NCI-H2227 treated with DMSO at 0.1 percent for 48 hours (cell line): ENCODE data around the gene BCL7A.
"Not testable (repeated sequence)": the region's sequence is repeated elsewhere in the genome, so short reads cannot be mapped to it uniquely, and the experiment has no call there.

Experiments used
- DNase-seq: peaks from one replicate; lab custom pipeline; 2025; lab: John Stamatoyannopoulos, UW

BCL7A gene

GRCh38 chr12:122054842-122055520 is 33.3 kb downstream of the BCL7A start:
- no peak for DNase-seq

GRCh38 chr12:122056406-122056805 is 34.7 kb downstream of the BCL7A start:
- not testable (repeated sequence) for DNase-seq

DNA sequence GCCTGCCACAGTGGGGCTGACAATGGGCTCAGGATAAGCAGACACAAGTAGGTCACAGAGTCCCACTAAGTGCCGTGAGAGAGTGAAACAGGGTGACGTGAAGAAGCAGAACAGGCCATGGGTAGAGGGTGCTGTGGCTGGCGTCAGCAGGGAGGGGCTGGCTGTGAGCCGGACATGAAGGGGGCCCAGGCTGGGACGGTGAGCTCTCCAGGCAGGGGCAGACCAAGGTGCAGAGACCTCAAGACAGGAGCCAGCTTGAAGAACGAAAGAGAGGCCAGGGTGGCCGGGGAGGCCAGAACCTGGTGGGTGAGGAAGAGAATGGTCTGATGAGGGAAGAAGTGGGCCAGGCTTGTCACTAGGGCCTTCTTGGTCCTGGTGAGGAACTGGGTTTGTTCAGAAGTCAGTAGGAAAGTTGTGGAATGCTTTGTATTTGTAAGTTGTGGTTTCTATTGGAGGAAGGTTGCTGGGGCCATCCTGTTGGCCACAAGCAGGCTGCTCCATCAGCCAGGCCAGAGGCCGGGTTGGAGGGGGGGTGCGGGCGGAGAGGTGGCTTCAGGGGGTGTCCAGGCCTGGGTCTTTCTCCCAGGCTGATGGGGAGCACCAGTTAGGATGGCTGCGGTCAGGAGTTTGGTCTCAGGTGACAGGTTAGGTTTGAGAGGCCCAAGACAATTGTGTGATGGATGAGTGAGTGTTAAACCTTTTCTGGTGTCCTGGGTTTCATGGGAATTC is 35.5 kb downstream of the BCL7A start:
- DNase-seq = no peak

DNA sequence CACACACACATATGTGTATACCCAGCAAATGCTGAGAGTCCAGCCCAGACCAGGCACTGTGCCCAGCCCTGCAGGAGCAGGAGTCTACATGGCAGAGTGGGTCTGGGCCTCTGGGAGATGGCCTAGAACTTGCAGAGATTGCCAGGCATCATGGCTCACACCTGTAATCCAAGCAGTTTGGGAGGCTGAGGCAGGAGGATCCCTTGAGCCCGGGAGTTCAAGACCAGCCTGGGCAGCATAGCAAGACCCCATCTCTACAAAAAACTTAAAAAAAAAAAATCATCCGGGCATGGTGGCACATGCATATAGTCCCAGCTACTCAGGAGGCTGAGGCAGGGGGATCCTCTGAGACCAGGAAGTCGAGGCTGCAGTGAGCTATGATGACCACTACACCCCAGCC is 36.1 kb downstream of the BCL7A start:
- no peak for DNase-seq

- no peak for DNase-seq
Observed at GRCh38 chr12:122058549-122059149, 37.0 kb downstream of the BCL7A start.

GRCh38 chr12:122059203-122059960 is 37.7 kb downstream of the BCL7A start:
- no peak for DNase-seq

GRCh38 chr12:122060081-122060501 is 38.4 kb downstream of the BCL7A start:
- DNase-seq = no peak

DNA sequence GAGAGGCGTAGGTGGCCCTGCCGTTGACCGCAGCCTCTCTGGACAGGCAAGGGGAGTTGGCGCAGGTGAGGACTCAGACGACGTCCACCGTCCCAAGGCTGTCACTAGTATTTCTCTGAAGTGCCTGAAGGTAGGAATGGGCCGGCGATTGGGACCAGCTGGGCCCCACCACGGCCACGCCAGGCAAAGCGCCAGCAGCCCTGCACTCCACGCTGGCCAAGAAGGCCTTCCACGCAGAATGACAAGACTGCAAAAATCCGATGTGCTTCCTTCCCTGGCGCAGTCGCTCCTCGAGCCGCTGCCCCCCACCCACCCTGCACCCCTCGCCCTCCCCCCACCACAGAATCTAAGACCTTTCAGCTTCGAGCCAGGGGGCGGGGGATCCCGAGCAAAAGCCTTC is 39.6 kb downstream of the BCL7A start:
- no peak for DNase-seq

- DNase-seq = peak; percentile 37
Observed at GRCh38 chr12:122062832-122063693, 41.4 kb downstream of the BCL7A start.

DNA sequence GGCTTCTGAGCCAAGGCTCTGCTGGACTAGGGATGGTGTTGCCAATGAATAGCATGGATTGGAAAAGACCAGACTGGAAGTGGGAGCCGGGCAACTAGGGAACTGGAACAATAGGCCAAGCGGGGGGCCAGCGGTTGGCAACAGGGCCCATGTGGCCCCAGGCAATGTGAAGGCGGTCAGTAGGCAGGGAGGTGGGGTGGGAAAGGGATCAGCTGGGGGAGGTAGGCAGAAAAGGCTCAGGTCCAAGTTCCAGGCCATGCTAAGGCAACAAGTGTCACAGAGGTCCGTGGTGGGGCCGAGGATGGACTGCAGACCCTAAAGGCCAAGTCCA is 42.0 kb downstream of the BCL7A start:
- no peak for DNase-seq

- DNase-seq = peak; percentile 13
Observed at GRCh38 chr12:122064025-122064777, 42.5 kb downstream of the BCL7A start.

DNA sequence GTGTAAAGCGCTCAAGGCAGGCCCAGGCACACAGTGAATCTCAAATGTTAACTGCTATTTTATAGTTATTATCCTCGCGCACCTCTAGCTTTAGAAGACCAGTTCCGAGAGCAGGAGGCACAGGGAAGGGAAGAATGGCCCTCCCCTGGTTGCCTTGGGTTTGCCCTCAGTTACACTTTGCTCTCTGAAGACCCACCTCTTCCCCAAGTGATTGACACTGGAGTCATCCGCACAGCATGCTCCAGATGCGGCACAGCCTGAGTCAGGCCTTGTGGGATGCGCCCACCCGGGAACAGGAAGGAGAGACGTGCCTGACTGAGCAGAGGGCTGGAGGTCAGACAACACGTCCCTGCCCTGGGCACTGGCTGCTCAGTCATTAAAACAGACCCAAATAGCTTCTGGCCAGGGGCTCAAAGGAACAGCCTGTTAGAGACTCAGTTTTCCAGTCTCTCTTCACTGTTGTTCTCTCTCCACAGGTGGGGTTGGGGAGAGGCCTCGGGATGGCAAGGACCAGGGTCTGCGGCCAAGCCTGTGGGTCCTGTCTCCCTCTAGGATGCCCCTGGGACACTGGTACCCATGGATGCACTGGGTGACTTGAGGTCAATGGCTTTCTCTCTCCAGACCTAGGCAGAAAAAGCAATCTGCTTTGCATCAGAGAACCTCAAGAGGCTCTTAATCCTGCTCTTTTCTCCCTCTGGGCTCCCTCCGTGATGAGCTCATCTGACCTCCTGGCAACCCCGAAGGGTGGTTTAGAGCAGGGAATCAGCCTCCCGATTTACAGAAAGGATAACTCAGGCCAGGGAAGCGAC is 43.3 kb downstream of the BCL7A start:
- peak; percentile 34 for DNase-seq

- no peak for DNase-seq
Observed at GRCh38 chr12:122067548-122067947, 45.9 kb downstream of the BCL7A start.

- DNase-seq = no peak
Observed at GRCh38 chr12:122067966-122068365, 46.3 kb downstream of the BCL7A start.

GRCh38 chr12:122072031-122072970 is 50.6 kb downstream of the BCL7A start:
- no peak for DNase-seq

DNA sequence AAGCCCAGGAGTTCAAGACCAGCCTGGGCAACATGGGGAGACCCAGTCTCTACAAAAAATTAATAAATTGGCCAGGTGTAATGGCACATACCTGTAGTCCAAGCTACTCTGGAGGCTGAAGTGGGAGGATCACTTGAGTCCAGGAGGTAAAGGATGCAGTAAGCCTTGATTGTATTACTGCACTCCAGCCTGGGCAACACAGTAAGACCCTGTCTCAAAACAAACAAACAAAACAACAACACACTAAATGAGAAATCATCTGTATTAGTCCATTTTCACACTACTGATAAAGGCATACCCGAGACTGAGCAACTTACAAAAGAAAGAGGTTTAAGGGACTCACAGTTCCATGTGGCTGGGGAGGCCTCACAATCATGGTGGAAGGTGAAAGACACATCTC is 52.1 kb downstream of the BCL7A start:
- no peak for DNase-seq

DNA sequence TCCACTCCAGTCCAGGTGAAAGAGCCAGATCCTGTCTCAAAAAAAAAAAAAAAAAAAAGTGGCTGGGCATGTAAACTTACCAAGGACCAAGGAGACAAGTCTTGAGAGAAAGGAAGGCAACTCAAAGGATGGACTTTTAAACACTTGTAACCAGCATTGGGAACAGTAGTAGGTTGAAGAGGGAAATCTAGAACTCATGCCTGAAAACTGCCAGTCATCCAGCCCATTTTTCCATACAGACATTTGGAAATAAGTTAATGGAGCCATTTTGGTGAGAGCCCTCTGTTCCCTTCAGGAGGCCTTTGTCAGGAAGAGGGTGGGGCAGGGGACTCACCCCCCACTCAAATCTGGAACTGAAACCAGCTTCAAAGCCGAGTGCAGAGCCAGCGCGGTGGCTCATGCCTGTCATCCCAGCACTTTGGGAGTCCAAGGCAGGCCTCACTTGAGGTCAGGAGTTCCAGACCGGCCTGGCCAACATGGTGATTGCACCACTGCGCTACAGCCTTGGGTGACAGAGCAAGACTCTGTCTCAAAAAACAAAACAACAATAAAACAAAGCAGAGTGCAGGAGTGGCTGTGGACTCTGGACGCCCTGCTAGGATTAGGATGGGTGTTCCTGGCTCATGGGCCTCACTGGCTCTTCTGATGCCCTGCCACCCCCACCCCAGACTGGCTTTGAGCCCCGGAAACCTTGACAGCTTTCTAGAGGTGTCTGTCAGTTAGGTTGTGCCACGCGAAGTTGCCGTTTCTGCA is 55.2 kb downstream of the BCL7A start:
- no peak for DNase-seq
